Gastrocnemius medialis (tissue), 4 donors: ENCODE measurements around the gene SCNN1G. TPM values are rescaled to one million over a fixed set of nuclear protein-coding genes. Genes with fewer than 3 reads are reported as not detected.

Experiments
- ATAC-seq, 2 donors: fragments of 150-250 bp; one replicate each; pipeline ENCODE4 v1.9.1; 2016
- DNase-seq, 2 donors: peaks; one replicate each; pipeline ENCODE4 v3.0.0-alpha.2; 2019
- H3K27ac ChIP-seq, 4 donors: fragments of 200-600 bp; sonication (generic); 1 replicate in 1 of 4; 2 replicates in 3 of 4; pipeline ENCODE4 v1.5.1; 2016 to 2018; ENCODE audit warnings: mild to moderate bottlenecking in 2 of 4, moderate library complexity in 1 of 4
- H3K27me3 ChIP-seq, 3 donors: fragments of 200-600 bp; sonication (generic) in 2 of 3; 1 replicate in 1 of 3; 2 replicates in 2 of 3; pipeline versions ENCODE4 v1.5.1 to v1.6.0; 2016 to 2019; ENCODE audit warnings: mild to moderate bottlenecking in 1 of 3, moderate library complexity in 1 of 3
- H3K36me3 ChIP-seq, 2 donors: fragments of 200-600 bp; sonication (generic) in 1 of 2; one replicate each; pipeline ENCODE4 v1.5.1; 2017 to 2018
- H3K4me1 ChIP-seq, 2 donors: fragments of 200-600 bp; sonication (generic) in 1 of 2; one replicate each; pipeline ENCODE4 v1.5.1; 2016 to 2017; ENCODE audit warnings: mild to moderate bottlenecking in 2 of 2
- H3K4me3 ChIP-seq, 4 donors: fragments of 200-600 bp; sonication (generic) in 3 of 4; 1 replicate in 1 of 4; 2 replicates in 3 of 4; pipeline ENCODE4 v1.5.1; 2016 to 2019; ENCODE audit warnings: mild to moderate bottlenecking in 2 of 4
- H3K9me3 ChIP-seq, 3 donors: fragments of 200-600 bp; sonication (generic) in 2 of 3; 1 replicate in 1 of 3; 2 replicates in 2 of 3; pipeline ENCODE4 v1.5.1; 2016 to 2019
- POLR2A ChIP-seq, 2 donors: fragments of 450-650 bp; IDR thresholded peaks; one replicate each; pipeline ENCODE4 v1.6.1; 2017; ENCODE audit warnings: antibody characterized with exemption in 2 of 2, mild to moderate bottlenecking in 2 of 2, moderate library complexity in 2 of 2
- in situ Hi-C, 4 donors: fragments of 200-750 bp; cut with MboI; loops; one replicate each; pipeline versions ENCODE4 v1.15.0 to v1.8.0; 2017; ENCODE audit warnings: low sequenced_read_pairs in 4 of 4
- intact Hi-C: fragments of 100-400 bp; cut with DNase I; formaldehyde crosslinking; loops from one replicate; pipeline ENCODE4 v1.15.1; 2023; ENCODE audit warnings: low total_unique reads
- total RNA-seq, 4 donors: library from RNA; depleted of rRNA; stranded (reverse); fragments of >200 nt; gene quantifications; one replicate each; pipeline versions ENCODE4 v1.1.0 to v1.2.3, GENCODE V29; 2016
- TF ChIP-seq, protein P1 (sequence below), 5 experiments: fragments of 450-650 bp in 3 of 5; fragments of 200-600 bp in 2 of 5; sonication (generic) in 2 of 5; IDR thresholded peaks in 4 of 5; conservative IDR thresholded peaks in 1 of 5; 1 replicate in 4 of 5; 2 replicates in 1 of 5; pipeline ENCODE4 v1.5.1; 2016 to 2019; ENCODE audit warnings: antibody characterized with exemption in 5 of 5, mild to moderate bottlenecking in 3 of 5, moderate library complexity in 3 of 5

The SCNN1G gene
- total RNA-seq, 4 donors from 2014 or later, result 0.58 TPM; not detected in 3

DNA sequence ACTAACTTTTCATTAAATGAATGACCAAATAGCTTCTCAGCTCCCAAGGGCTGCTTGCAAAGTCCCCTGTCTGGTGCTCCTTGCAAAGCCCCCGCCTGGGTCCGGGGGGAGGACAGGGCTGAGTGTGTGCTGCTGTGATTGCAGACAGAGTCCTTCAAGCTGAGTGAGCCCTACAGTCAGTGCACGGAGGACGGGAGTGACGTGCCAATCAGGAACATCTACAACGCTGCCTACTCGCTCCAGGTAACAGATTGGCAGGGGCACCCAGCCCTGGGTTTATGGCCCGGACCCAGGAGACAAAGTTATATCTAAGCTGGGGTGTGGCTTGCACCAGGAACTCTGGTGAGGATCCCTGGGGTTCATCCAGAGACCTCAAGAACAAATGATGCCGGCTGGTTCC lies 27.1 kb downstream of the SCNN1G start:
- in situ Hi-C loops (no loop called here), intact Hi-C loops (no loop called here)
- Histone ChIP-seq H3K27ac (no peak overlapping the region), H3K27me3 (no peaks in the 10 kb centered on the region), H3K4me1 (no peaks in the 10 kb centered on the region), H3K9me3 (no peaks in the 10 kb centered on the region), H3K36me3 (no peaks in the 10 kb centered on the region), H3K4me3 (no peak overlapping the region)
- ATAC-seq (no peak), DNase-seq (no peak)
- TF ChIP-seq, protein P1, sequence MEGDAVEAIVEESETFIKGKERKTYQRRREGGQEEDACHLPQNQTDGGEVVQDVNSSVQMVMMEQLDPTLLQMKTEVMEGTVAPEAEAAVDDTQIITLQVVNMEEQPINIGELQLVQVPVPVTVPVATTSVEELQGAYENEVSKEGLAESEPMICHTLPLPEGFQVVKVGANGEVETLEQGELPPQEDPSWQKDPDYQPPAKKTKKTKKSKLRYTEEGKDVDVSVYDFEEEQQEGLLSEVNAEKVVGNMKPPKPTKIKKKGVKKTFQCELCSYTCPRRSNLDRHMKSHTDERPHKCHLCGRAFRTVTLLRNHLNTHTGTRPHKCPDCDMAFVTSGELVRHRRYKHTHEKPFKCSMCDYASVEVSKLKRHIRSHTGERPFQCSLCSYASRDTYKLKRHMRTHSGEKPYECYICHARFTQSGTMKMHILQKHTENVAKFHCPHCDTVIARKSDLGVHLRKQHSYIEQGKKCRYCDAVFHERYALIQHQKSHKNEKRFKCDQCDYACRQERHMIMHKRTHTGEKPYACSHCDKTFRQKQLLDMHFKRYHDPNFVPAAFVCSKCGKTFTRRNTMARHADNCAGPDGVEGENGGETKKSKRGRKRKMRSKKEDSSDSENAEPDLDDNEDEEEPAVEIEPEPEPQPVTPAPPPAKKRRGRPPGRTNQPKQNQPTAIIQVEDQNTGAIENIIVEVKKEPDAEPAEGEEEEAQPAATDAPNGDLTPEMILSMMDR (IDR thresholded peaks at IDR 0.05 in 4 of 5, conservative IDR thresholded peaks at IDR 0.05 in 1 of 5), result no peak
- TF ChIP-seq POLR2A (IDR thresholded peaks at IDR 0.05), result no peak

DNA sequence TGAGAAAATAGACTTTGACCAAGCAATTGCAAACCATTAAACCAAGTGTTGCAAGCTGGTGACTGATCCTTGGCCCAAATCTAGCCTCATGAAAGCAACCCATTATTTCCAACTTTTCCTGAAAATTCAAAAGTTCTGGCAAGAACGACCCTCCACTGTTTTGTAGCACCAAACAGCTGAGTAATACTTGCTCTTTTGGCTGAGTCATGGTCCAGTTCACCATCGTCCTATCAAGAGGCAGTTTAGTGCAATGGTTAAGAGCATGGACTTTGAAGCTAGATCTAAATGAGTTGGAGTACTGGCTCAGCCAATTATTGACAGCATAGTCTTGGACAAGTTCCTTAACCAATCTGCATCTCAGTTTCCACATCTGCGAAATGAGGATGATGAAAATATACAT lies 31.3 kb downstream of the SCNN1G start:
- H3K4me1 ChIP-seq, result no peaks in the 10 kb centered on the region
- no peak overlapping the region for H3K4me3 ChIP-seq
- H3K36me3 ChIP-seq, result no peaks in the 10 kb centered on the region
- TF ChIP-seq, protein P1 (IDR thresholded peaks at IDR 0.05 in 4 of 5, conservative IDR thresholded peaks at IDR 0.05 in 1 of 5), result no peak
- no peak for TF ChIP-seq POLR2A (IDR thresholded peaks at IDR 0.05)
- ATAC-seq, result no peak
- no peaks in the 10 kb centered on the region for H3K27me3 ChIP-seq
- H3K9me3 ChIP-seq, result no peaks in the 10 kb centered on the region
- H3K27ac ChIP-seq, result no peak overlapping the region
- in situ Hi-C loops, result no loop called here
- DNase-seq, result no peak
- intact Hi-C loops, result no loop called here

DNA sequence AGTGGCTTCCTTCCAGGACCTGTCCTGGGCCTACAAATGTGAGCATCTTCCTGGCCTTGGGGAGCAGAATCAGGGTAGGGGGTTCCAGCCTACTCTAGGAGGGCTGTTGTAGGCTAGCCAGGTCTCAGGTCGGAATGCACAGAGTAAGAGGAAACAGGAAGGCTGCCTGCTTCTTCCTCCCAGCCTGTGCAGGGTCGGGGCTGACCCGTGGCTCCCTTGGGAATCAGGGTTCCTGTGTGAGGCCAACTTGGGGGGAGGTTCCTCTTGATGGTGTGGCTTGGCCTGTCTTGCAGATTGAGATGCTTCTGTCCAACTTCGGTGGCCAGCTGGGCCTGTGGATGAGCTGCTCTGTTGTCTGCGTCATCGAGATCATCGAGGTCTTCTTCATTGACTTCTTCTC lies 32.3 kb downstream of the SCNN1G start:
- intact Hi-C loops, result no loop called here
- H3K27me3 ChIP-seq, result no peaks in the 10 kb centered on the region
- no peaks in the 10 kb centered on the region for H3K4me1 ChIP-seq
- no peak for TF ChIP-seq POLR2A (IDR thresholded peaks at IDR 0.05)
- TF ChIP-seq, protein P1 (IDR thresholded peaks at IDR 0.05 in 4 of 5, conservative IDR thresholded peaks at IDR 0.05 in 1 of 5), result no peak
- H3K4me3 ChIP-seq, result no peak overlapping the region
- no peak for DNase-seq
- H3K27ac ChIP-seq, result no peak overlapping the region
- in situ Hi-C loops, result no loop called here
- no peaks in the 10 kb centered on the region for H3K36me3 ChIP-seq
- no peaks in the 10 kb centered on the region for H3K9me3 ChIP-seq
- ATAC-seq, result no peak

DNA sequence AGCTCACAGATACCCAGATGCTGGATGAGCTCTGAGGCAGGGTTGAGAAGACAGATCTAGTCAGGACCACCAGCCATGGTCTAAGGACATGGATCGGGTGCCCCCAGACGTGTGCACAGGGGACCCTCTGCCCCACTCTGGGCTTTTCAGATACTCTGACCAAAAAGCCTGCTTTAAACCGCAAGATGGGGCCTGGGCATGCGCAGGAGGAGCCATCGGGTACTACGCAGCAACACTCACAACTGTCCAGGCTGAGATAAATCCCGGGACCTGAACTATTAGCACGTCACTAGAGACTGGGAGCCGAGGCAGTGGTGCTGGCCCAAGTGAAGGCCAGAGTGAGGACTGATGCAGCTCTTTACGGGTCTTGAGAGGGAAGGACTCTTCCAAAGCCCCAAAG lies 32.9 kb downstream of the SCNN1G start:
- no peak for ATAC-seq
- Histone ChIP-seq H3K27me3 (no peaks in the 10 kb centered on the region), H3K27ac (no peak overlapping the region), H3K36me3 (no peaks in the 10 kb centered on the region), H3K9me3 (no peaks in the 10 kb centered on the region), H3K4me3 (no peak overlapping the region), H3K4me1 (no peaks in the 10 kb centered on the region)
- no peak for TF ChIP-seq POLR2A (IDR thresholded peaks at IDR 0.05)
- TF ChIP-seq, protein P1 (IDR thresholded peaks at IDR 0.05 in 4 of 5, conservative IDR thresholded peaks at IDR 0.05 in 1 of 5), result no peak
- in situ Hi-C loops, result no loop called here
- DNase-seq, result no peak
- intact Hi-C loops, result no loop called here

DNA sequence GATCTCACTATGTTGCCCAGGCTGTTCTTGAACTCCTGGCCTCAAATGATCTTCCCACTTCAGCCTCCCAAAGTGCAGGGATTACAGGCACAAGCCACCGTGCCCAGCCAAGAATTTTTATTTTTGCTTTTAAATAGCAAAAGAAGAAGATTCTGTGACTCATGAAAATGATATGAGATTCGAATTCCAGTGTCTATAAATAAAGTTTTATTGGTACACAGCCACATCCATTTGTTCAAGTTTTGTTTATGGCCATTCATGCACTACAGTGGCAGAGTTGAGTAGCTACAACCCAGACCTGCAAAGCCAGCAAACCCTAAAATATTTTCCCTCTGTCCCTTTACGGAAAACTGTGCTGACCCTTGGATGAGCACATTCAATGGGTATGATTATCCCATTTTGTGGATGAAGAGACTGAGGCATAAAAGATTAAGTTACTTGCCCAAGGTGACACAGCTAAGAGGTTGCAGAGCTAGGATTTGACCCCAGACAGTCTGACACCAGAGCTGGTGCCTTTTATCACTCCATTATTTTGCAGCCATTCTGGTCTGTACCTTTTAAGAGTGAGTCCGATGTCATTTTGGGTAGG lies 34.2 kb downstream of the SCNN1G start:
- in situ Hi-C loops (no loop called here), intact Hi-C loops (no loop called here)
- no peak overlapping the region for H3K4me3 ChIP-seq
- H3K9me3 ChIP-seq, result no peaks in the 10 kb centered on the region
- no peaks in the 10 kb centered on the region for H3K27me3 ChIP-seq
- no peak for DNase-seq
- no peaks in the 10 kb centered on the region for H3K36me3 ChIP-seq
- H3K4me1 ChIP-seq, result no peaks in the 10 kb centered on the region
- no peak for ATAC-seq
- TF ChIP-seq POLR2A (IDR thresholded peaks at IDR 0.05), result no peak
- TF ChIP-seq, protein P1 (IDR thresholded peaks at IDR 0.05 in 4 of 5, conservative IDR thresholded peaks at IDR 0.05 in 1 of 5), result no peak
- no peak overlapping the region for H3K27ac ChIP-seq
